Central memory CD8-positive, alpha-beta T cell (primary cell): Measurements from ENCODE around the gene SH2D2A.
"Not testable (repeated sequence)": the region's sequence is repeated elsewhere in the genome, so short reads cannot be mapped to it uniquely, and the experiment has no call there.

Experiments used
- ATAC-seq: fragments of 150-1000 bp; cut with Tn5 transposase; replicated peaks from 2 replicates; pipeline ENCODE4 v1.10.0; 2022; ENCODE audit warnings: mild to moderate bottlenecking, moderate FRiP score, moderate number of reproducible peaks; ENCODE audit not compliant: poor library complexity, severe bottlenecking; ENCODE audit errors: extremely low read depth
- DNase-seq, 2 donors: peaks; one replicate each; pipeline ENCODE4 v3.0.0; 2021; ENCODE audit warnings: low spot score in 2 of 2
- H3K27ac Mint-ChIP-seq: one replicate; pipeline ENCODE4 v1.8.0; 2022; ENCODE audit warnings: low read depth, mild to moderate bottlenecking, moderate library complexity, mixed read lengths
- H3K27me3 Mint-ChIP-seq: one replicate; pipeline ENCODE4 v1.8.0; 2022; ENCODE audit warnings: mixed read lengths
- H3K36me3 Mint-ChIP-seq: one replicate; pipeline ENCODE4 v1.8.0; 2022; ENCODE audit warnings: mild to moderate bottlenecking, moderate library complexity, mixed read lengths; ENCODE audit not compliant: insufficient read depth
- H3K4me1 Mint-ChIP-seq: one replicate; pipeline ENCODE4 v1.8.0; 2022; ENCODE audit warnings: mixed read lengths
- H3K4me3 Mint-ChIP-seq: one replicate; pipeline ENCODE4 v1.8.0; 2022; ENCODE audit warnings: mild to moderate bottlenecking, moderate library complexity, mixed read lengths
- H3K9me3 Mint-ChIP-seq: one replicate; pipeline ENCODE4 v1.8.0; 2022; ENCODE audit warnings: mixed read lengths

The SH2D2A gene

GRCh38 chr1:156766298-156767100 is 50.1 kb downstream of the SH2D2A start:
- Mint-ChIP-seq H3K9me3 (no peaks in the 10 kb centered on the region), H3K27ac (no peak overlapping the region), H3K4me1 (peaks cover 34% of the 10 kb centered on the region), H3K36me3 (peaks cover 22% of the 10 kb centered on the region), H3K4me3 (no peak overlapping the region), H3K27me3 (no peaks in the 10 kb centered on the region)
- DNase-seq, result no peak
- no peak for ATAC-seq

- H3K4me1 Mint-ChIP-seq, result peaks cover 26% of the 10 kb centered on the region
- H3K27ac Mint-ChIP-seq, result peak overlapping the region; percentile 53
- H3K36me3 Mint-ChIP-seq, result peaks cover 17% of the 10 kb centered on the region
- DNase-seq (no peak), ATAC-seq (no peak)
- H3K27me3 Mint-ChIP-seq, result no peaks in the 10 kb centered on the region
- no peaks in the 10 kb centered on the region for H3K9me3 Mint-ChIP-seq
- no peak overlapping the region for H3K4me3 Mint-ChIP-seq
Measured at GRCh38 chr1:156765666-156766065, 51.0 kb downstream of the SH2D2A start.

- not testable (repeated sequence) for H3K27me3 Mint-ChIP-seq, H3K4me3 Mint-ChIP-seq, ATAC-seq, DNase-seq, H3K9me3 Mint-ChIP-seq
- Mint-ChIP-seq H3K27ac (peak overlapping the region; percentile 53), H3K36me3 (peaks cover 13% of the 10 kb centered on the region), H3K4me1 (peaks cover 22% of the 10 kb centered on the region)
Measured at GRCh38 chr1:156765136-156765535, 51.5 kb downstream of the SH2D2A start.

GRCh38 chr1:156760796-156761104 is 55.9 kb downstream of the SH2D2A start:
- Mint-ChIP-seq H3K36me3 (peaks cover 3% of the 10 kb centered on the region), H3K27ac (no peak overlapping the region), H3K4me3 (no peak overlapping the region), H3K9me3 (no peaks in the 10 kb centered on the region), H3K27me3 (no peaks in the 10 kb centered on the region), H3K4me1 (no peaks in the 10 kb centered on the region)
- ATAC-seq (no peak), DNase-seq (no peak)

GRCh38 chr1:156760092-156760795 is 56.4 kb downstream of the SH2D2A start:
- no peaks in the 10 kb centered on the region for H3K36me3 Mint-ChIP-seq
- no peak overlapping the region for H3K4me3 Mint-ChIP-seq
- H3K27ac Mint-ChIP-seq, result no peak overlapping the region
- DNase-seq (no peak), ATAC-seq (no peak)
- no peaks in the 10 kb centered on the region for H3K27me3 Mint-ChIP-seq
- H3K4me1 Mint-ChIP-seq, result peaks cover 4% of the 10 kb centered on the region
- no peaks in the 10 kb centered on the region for H3K9me3 Mint-ChIP-seq

GRCh38 chr1:156757572-156758253 is 58.9 kb downstream of the SH2D2A start:
- H3K27ac Mint-ChIP-seq, H3K4me3 Mint-ChIP-seq, H3K27me3 Mint-ChIP-seq, ATAC-seq, H3K36me3 Mint-ChIP-seq, H3K9me3 Mint-ChIP-seq, DNase-seq: not testable (repeated sequence)
- peaks cover 13% of the 10 kb centered on the region for H3K4me1 Mint-ChIP-seq

GRCh38 chr1:156756355-156756754 is 60.3 kb downstream of the SH2D2A start:
- no peak for ATAC-seq
- Mint-ChIP-seq H3K27ac (no peak overlapping the region), H3K27me3 (no peaks in the 10 kb centered on the region), H3K9me3 (no peaks in the 10 kb centered on the region), H3K36me3 (peaks cover 9% of the 10 kb centered on the region), H3K4me1 (peaks cover 15% of the 10 kb centered on the region), H3K4me3 (no peak overlapping the region)
- no peak for DNase-seq
